OCI-LY3 (cell line): ENCODE results near the gene RBM6.

ENCODE experiments used
- EZH2phosphoT487 ChIP-seq: fragments of 200-600 bp; shearing (Covaris generic); IDR thresholded peaks from 2 replicates; pipeline ENCODE4 v1.6.1; 2018; ENCODE audit warnings: antibody characterized with exemption, mixed run types, low read depth
- TF ChIP-seq, protein P1 (sequence below): fragments of 200-600, 300-600 bp; sonication (generic); IDR thresholded peaks from 2 replicates; pipeline ENCODE4 v1.5.1; 2014; ENCODE audit warnings: antibody characterized with exemption, low read length, low read depth

DNA sequence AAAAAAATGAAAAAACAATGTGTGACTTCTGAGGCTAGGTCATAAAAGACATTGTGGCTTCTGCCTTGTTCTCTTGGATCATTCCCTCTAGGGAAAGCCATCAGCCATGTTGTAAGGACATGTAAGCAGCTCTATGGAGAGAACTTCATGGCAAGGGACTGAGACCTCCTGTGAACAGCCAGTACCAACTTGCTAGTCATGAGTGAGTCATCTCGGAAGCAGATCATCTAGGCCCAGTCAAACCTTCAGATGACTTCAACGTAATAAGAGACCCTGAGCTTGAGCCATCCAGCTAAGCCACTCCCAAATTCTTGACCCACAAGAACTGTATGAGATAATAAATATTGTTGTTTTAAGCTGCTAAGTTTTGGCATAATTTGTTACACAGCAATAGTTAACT lies 15.3 kb upstream of the RBM6 start:
- TF ChIP-seq, protein P1, sequence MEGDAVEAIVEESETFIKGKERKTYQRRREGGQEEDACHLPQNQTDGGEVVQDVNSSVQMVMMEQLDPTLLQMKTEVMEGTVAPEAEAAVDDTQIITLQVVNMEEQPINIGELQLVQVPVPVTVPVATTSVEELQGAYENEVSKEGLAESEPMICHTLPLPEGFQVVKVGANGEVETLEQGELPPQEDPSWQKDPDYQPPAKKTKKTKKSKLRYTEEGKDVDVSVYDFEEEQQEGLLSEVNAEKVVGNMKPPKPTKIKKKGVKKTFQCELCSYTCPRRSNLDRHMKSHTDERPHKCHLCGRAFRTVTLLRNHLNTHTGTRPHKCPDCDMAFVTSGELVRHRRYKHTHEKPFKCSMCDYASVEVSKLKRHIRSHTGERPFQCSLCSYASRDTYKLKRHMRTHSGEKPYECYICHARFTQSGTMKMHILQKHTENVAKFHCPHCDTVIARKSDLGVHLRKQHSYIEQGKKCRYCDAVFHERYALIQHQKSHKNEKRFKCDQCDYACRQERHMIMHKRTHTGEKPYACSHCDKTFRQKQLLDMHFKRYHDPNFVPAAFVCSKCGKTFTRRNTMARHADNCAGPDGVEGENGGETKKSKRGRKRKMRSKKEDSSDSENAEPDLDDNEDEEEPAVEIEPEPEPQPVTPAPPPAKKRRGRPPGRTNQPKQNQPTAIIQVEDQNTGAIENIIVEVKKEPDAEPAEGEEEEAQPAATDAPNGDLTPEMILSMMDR: no peak
- no peak for TF ChIP-seq EZH2phosphoT487
